Effector memory CD4-positive, alpha-beta T cell (primary cell): Measurements from ENCODE around the gene GSTO1.

ENCODE experiments used
- DNase-seq, 3 donors: peaks; one replicate each; pipeline ENCODE4 v3.0.0-alpha.2; 2020
- H3K27ac ChIP-seq: 2 replicates; pipeline ENCODE4 v1.7.0; 2013; ENCODE audit warnings: mild to moderate bottlenecking, low read length, moderate library complexity; ENCODE audit not compliant: insufficient read depth, poor library complexity, severe bottlenecking
- H3K27me3 ChIP-seq: replicated peaks from 2 replicates; pipeline ENCODE4 v1.7.0; 2013; ENCODE audit warnings: mild to moderate bottlenecking, low read length; ENCODE audit not compliant: insufficient read depth, control insufficient read depth, poor library complexity, severe bottlenecking
- H3K36me3 ChIP-seq: 2 replicates; pipeline ENCODE4 v1.7.0; 2013; ENCODE audit warnings: mild to moderate bottlenecking, low read length, moderate library complexity; ENCODE audit not compliant: control insufficient read depth, insufficient read depth
- H3K4me1 ChIP-seq: 2 replicates; pipeline ENCODE4 v1.7.0; 2013; ENCODE audit warnings: low read length, mild to moderate bottlenecking; ENCODE audit not compliant: control insufficient read depth, insufficient read depth, poor library complexity, severe bottlenecking
- H3K4me3 ChIP-seq: 2 replicates; pipeline ENCODE4 v1.7.0; 2013; ENCODE audit warnings: low read length, low read depth, mild to moderate bottlenecking; ENCODE audit not compliant: insufficient read depth, poor library complexity, severe bottlenecking
- H3K9me3 ChIP-seq: 2 replicates; pipeline ENCODE4 v1.7.0; 2013; ENCODE audit warnings: mild to moderate bottlenecking, low read length, moderate library complexity; ENCODE audit not compliant: control insufficient read depth
- total RNA-seq, 3 donors: gene quantifications; one replicate each; lab custom pipeline; 2026; lab: John Stamatoyannopoulos, UW

Gene GSTO1
- 12.2 to 24.9 (median 19.2) reads per million in 3 donors for total RNA-seq

- H3K9me3 ChIP-seq, result no peaks in the 10 kb centered on the region
- peak; percentile 23 to 42 (median 35) for DNase-seq
- peaks cover 8% of the 10 kb centered on the region for H3K4me1 ChIP-seq
- peak within 1 kb of the TSS; percentile 95 for H3K4me3 ChIP-seq
- H3K36me3 ChIP-seq, result peaks cover 13% of the 10 kb centered on the region
- no peaks in the 10 kb centered on the region for H3K27me3 ChIP-seq
- peak within 1 kb of the TSS; percentile 79 for H3K27ac ChIP-seq
Measured at GRCh38 chr10:104254493-104255310, at the start of gene GSTO1. GSTO1 (plus strand) TSS chr10:104254892; CDS start chr10:104254929, 37 bp downstream.

GRCh38 chr10:104208730-104209129 lies 46.0 kb upstream of the GSTO1 start:
- H3K27me3 ChIP-seq, result no peaks in the 10 kb centered on the region
- no peaks in the 10 kb centered on the region for H3K9me3 ChIP-seq
- no peak for DNase-seq
- no peaks in the 10 kb centered on the region for H3K36me3 ChIP-seq
- H3K27ac ChIP-seq, result no peak overlapping the region
- no peaks in the 10 kb centered on the region for H3K4me1 ChIP-seq
- H3K4me3 ChIP-seq, result no peak overlapping the region

GRCh38 chr10:104209575-104210198 lies 45.0 kb upstream of the GSTO1 start:
- Histone ChIP-seq H3K4me1 (no peaks in the 10 kb centered on the region), H3K36me3 (no peaks in the 10 kb centered on the region), H3K27ac (no peak overlapping the region), H3K4me3 (no peak overlapping the region), H3K9me3 (no peaks in the 10 kb centered on the region), H3K27me3 (no peaks in the 10 kb centered on the region)
- DNase-seq, result peak in 1 of 3 donors; percentile 17

- H3K9me3 ChIP-seq, result no peaks in the 10 kb centered on the region
- no peaks in the 10 kb centered on the region for H3K4me1 ChIP-seq
- DNase-seq, result no peak
- H3K27me3 ChIP-seq, result no peaks in the 10 kb centered on the region
- no peak overlapping the region for H3K4me3 ChIP-seq
- no peaks in the 10 kb centered on the region for H3K36me3 ChIP-seq
- no peak overlapping the region for H3K27ac ChIP-seq
Measured at GRCh38 chr10:104216631-104217030, 38.1 kb upstream of the GSTO1 start.

- Histone ChIP-seq H3K4me1 (no peaks in the 10 kb centered on the region), H3K36me3 (no peaks in the 10 kb centered on the region), H3K27ac (no peak overlapping the region), H3K4me3 (no peak overlapping the region), H3K9me3 (no peaks in the 10 kb centered on the region), H3K27me3 (no peaks in the 10 kb centered on the region)
- DNase-seq, result no peak
Measured at GRCh38 chr10:104218751-104219150, 35.9 kb upstream of the GSTO1 start.

GRCh38 chr10:104220522-104220921 lies 34.2 kb upstream of the GSTO1 start:
- no peaks in the 10 kb centered on the region for H3K9me3 ChIP-seq
- DNase-seq, result no peak
- H3K4me3 ChIP-seq, result no peak overlapping the region
- no peak overlapping the region for H3K27ac ChIP-seq
- H3K36me3 ChIP-seq, result no peaks in the 10 kb centered on the region
- no peaks in the 10 kb centered on the region for H3K27me3 ChIP-seq
- H3K4me1 ChIP-seq, result no peaks in the 10 kb centered on the region

- DNase-seq, result no peak
- H3K27me3 ChIP-seq, result no peaks in the 10 kb centered on the region
- no peak overlapping the region for H3K27ac ChIP-seq
- no peaks in the 10 kb centered on the region for H3K9me3 ChIP-seq
- no peak overlapping the region for H3K4me3 ChIP-seq
- H3K36me3 ChIP-seq, result no peaks in the 10 kb centered on the region
- no peaks in the 10 kb centered on the region for H3K4me1 ChIP-seq
Measured at GRCh38 chr10:104223304-104223703, 31.4 kb upstream of the GSTO1 start.

- no peak for DNase-seq
- H3K27ac ChIP-seq, result no peak overlapping the region
- H3K4me1 ChIP-seq, result peaks cover 7% of the 10 kb centered on the region
- H3K9me3 ChIP-seq, result no peaks in the 10 kb centered on the region
- H3K36me3 ChIP-seq, result no peaks in the 10 kb centered on the region
- H3K27me3 ChIP-seq, result peaks cover 5% of the 10 kb centered on the region
- no peak overlapping the region for H3K4me3 ChIP-seq
Measured at GRCh38 chr10:104230490-104230889, 24.2 kb upstream of the GSTO1 start.

- H3K4me1 ChIP-seq, result peaks cover 7% of the 10 kb centered on the region
- DNase-seq, result peak; percentile 98 to 99 (median 99)
- peak within 1 kb of the TSS; percentile 58 for H3K4me3 ChIP-seq
- peak within 1 kb of the TSS; percentile 53 for H3K27ac ChIP-seq
- no peaks in the 10 kb centered on the region for H3K9me3 ChIP-seq
- peaks cover 5% of the 10 kb centered on the region for H3K27me3 ChIP-seq
- no peaks in the 10 kb centered on the region for H3K36me3 ChIP-seq
Measured at GRCh38 chr10:104231784-104232612, 22.7 kb upstream of the GSTO1 start, which contains the start of gene CFAP43. CFAP43 (minus strand) TSS chr10:104232364; CDS start chr10:104232246, 118 bp downstream.
